Spleen (tissue), 7 donors: ENCODE results near the gene SLC52A1.

Source experiments
- CTCF ChIP-seq, 11 experiments: fragments of 200-600 bp in 7 of 11; fragments of 450-650 bp in 4 of 11; sonication (generic) in 4 of 11; IDR thresholded peaks in 8 of 11; conservative IDR thresholded peaks in 3 of 11; 1 replicate in 7 of 11; 2 replicates in 4 of 11; pipeline versions ENCODE4 v1.4.0 to v1.8.0; 2016 to 2021; ENCODE audit warnings: antibody characterized with exemption in 11 of 11, inconsistent platforms in 4 of 11, mild to moderate bottlenecking in 1 of 11
- POLR2A ChIP-seq, 3 donors: fragments of 450-650 bp; IDR thresholded peaks; one replicate each; pipeline ENCODE4 v1.5.1; 2017; ENCODE audit warnings: antibody characterized with exemption in 3 of 3, mild to moderate bottlenecking in 1 of 3
- POLR2AphosphoS5 ChIP-seq, 3 donors: sonication (generic); formaldehyde crosslinking; IDR thresholded peaks; one replicate each; pipeline ENCODE4 v1.5.1; 2017; ENCODE audit warnings: antibody characterized with exemption in 3 of 3
- donor health status: DM: no; HTN: no; CAD: no; lungs with moderate emphysema.
- donor health status: DM: no; HTN: no; CAD: no.
- donor health status: DM: no; HTN: no; CAD: no.

GRCh38 chr17:4987767-4988567 lies 47.3 kb downstream of the SLC52A1 start:
- no peak for TF ChIP-seq POLR2A (IDR thresholded peaks at IDR 0.05)
- no peak for TF ChIP-seq POLR2AphosphoS5 (IDR thresholded peaks at IDR 0.05)
- TF ChIP-seq CTCF (IDR thresholded peaks at IDR 0.05 in 8 of 11, conservative IDR thresholded peaks at IDR 0.05 in 3 of 11): no peak
